ENCODE data around the gene RGS7BP.

The RGS7BP gene

GRCh38 chr5:64615895-64616294, 110.1 kb downstream of the RGS7BP start:
- no peak for DNase-seq (ENCODE audit: low read depth in 1 of 2, low spot score in 1 of 2)
- in situ Hi-C loops (cut with HindIII; ENCODE audit: low pct_unique_long_range_greater_than_20kb, low sequenced_read_pairs): no loop called here

GRCh38 chr5:64619609-64620008, 113.8 kb downstream of the RGS7BP start:
- in situ Hi-C loops (cut with HindIII; ENCODE audit: low pct_unique_long_range_greater_than_20kb, low sequenced_read_pairs): no loop called here
- no peak for TF ChIP-seq JUND (IDR thresholded peaks at IDR 0.05; ENCODE audit: low read depth)
- DNase-seq (ENCODE audit: low read depth in 1 of 2, low spot score in 1 of 2): no peak

More at GRCh38 chr5:64615895-64616294, 110.1 kb downstream of the RGS7BP start:
- no peak for TF ChIP-seq JUND (IDR thresholded peaks at IDR 0.05; ENCODE audit: low read depth)

- in situ Hi-C loops (cut with HindIII; ENCODE audit: low pct_unique_long_range_greater_than_20kb, low sequenced_read_pairs): no loop called here
- DNase-seq (ENCODE audit: low read depth in 1 of 2, low spot score in 1 of 2): no peak
- TF ChIP-seq JUND (IDR thresholded peaks at IDR 0.05; ENCODE audit: low read depth): no peak
These were observed 117.2 kb downstream of the RGS7BP start for GRCh38 chr5:64622991-64623390.

- TF ChIP-seq JUND (IDR thresholded peaks at IDR 0.05; ENCODE audit: low read depth): no peak
- DNase-seq (ENCODE audit: low read depth in 1 of 2, low spot score in 1 of 2): no peak
- in situ Hi-C loops (cut with HindIII; ENCODE audit: low pct_unique_long_range_greater_than_20kb, low sequenced_read_pairs): no loop called here
These were observed 119.9 kb downstream of the RGS7BP start for GRCh38 chr5:64625678-64626077.

GRCh38 chr5:64628901-64629300, 123.1 kb downstream of the RGS7BP start:
- in situ Hi-C loops (cut with HindIII; ENCODE audit: low pct_unique_long_range_greater_than_20kb, low sequenced_read_pairs): no loop called here
- no peak for TF ChIP-seq JUND (IDR thresholded peaks at IDR 0.05; ENCODE audit: low read depth)
- DNase-seq (ENCODE audit: low read depth in 1 of 2, low spot score in 1 of 2): no peak

GRCh38 chr5:64629841-64630240, 124.0 kb downstream of the RGS7BP start:
- in situ Hi-C loops (cut with HindIII; ENCODE audit: low pct_unique_long_range_greater_than_20kb, low sequenced_read_pairs): no loop called here

GRCh38 chr5:64632251-64632650, 126.4 kb downstream of the RGS7BP start:
- in situ Hi-C loops (cut with HindIII; ENCODE audit: low pct_unique_long_range_greater_than_20kb, low sequenced_read_pairs): no loop called here
- DNase-seq (ENCODE audit: low read depth in 1 of 2, low spot score in 1 of 2): peak in 1 of 2 experiments; percentile 67
- TF ChIP-seq JUND (IDR thresholded peaks at IDR 0.05; ENCODE audit: low read depth): no peak

More at GRCh38 chr5:64629841-64630240, 124.0 kb downstream of the RGS7BP start:
- DNase-seq (ENCODE audit: low read depth in 1 of 2, low spot score in 1 of 2): no peak
- TF ChIP-seq JUND (IDR thresholded peaks at IDR 0.05; ENCODE audit: low read depth): no peak

GRCh38 chr5:64634997-64635686, 129.3 kb downstream of the RGS7BP start:
- TF ChIP-seq JUND (IDR thresholded peaks at IDR 0.05; ENCODE audit: low read depth): no peak
- DNase-seq (ENCODE audit: low read depth in 1 of 2, low spot score in 1 of 2): peak; percentile 14 to 53
- in situ Hi-C loops (cut with HindIII; ENCODE audit: low pct_unique_long_range_greater_than_20kb, low sequenced_read_pairs): no loop called here

GRCh38 chr5:64637144-64637543, 131.3 kb downstream of the RGS7BP start:
- TF ChIP-seq JUND (IDR thresholded peaks at IDR 0.05; ENCODE audit: low read depth): no peak
- no peak for DNase-seq (ENCODE audit: low read depth in 1 of 2, low spot score in 1 of 2)
- in situ Hi-C loops (cut with HindIII; ENCODE audit: low pct_unique_long_range_greater_than_20kb, low sequenced_read_pairs): no loop called here

GRCh38 chr5:64637837-64638443, 132.1 kb downstream of the RGS7BP start:
- no peak for TF ChIP-seq JUND (IDR thresholded peaks at IDR 0.05; ENCODE audit: low read depth)
- in situ Hi-C loops (cut with HindIII; ENCODE audit: low pct_unique_long_range_greater_than_20kb, low sequenced_read_pairs): no loop called here
- DNase-seq (ENCODE audit: low read depth in 1 of 2, low spot score in 1 of 2): peak in 1 of 2 experiments; percentile 18

GRCh38 chr5:64644831-64645230, 139.0 kb downstream of the RGS7BP start:
- no peak for DNase-seq (ENCODE audit: low read depth in 1 of 2, low spot score in 1 of 2)
- TF ChIP-seq JUND (IDR thresholded peaks at IDR 0.05; ENCODE audit: low read depth): no peak
- in situ Hi-C loops (cut with HindIII; ENCODE audit: low pct_unique_long_range_greater_than_20kb, low sequenced_read_pairs): no loop called here

GRCh38 chr5:64646169-64646568, 140.4 kb downstream of the RGS7BP start:
- TF ChIP-seq JUND (IDR thresholded peaks at IDR 0.05; ENCODE audit: low read depth): no peak
- in situ Hi-C loops (cut with HindIII; ENCODE audit: low pct_unique_long_range_greater_than_20kb, low sequenced_read_pairs): no loop called here
- DNase-seq (ENCODE audit: low read depth in 1 of 2, low spot score in 1 of 2): no peak

GRCh38 chr5:64649512-64649911, 143.7 kb downstream of the RGS7BP start:
- in situ Hi-C loops (cut with HindIII; ENCODE audit: low pct_unique_long_range_greater_than_20kb, low sequenced_read_pairs): no loop called here
- DNase-seq (ENCODE audit: low read depth in 1 of 2, low spot score in 1 of 2): no peak
- TF ChIP-seq JUND (IDR thresholded peaks at IDR 0.05; ENCODE audit: low read depth): no peak
